ENCODE measurements around the gene CST4.
"Not testable (repeated sequence)": the region's sequence is repeated elsewhere in the genome, so short reads cannot be mapped to it uniquely, and the experiment has no call there.

Gene CST4

GRCh38 chr20:23688684-23689398 is at the start of gene CST4:
TSS of gene CST4 (minus strand) at chr20:23689038. CDS start at chr20:23688969, 69 bp downstream.
- not testable (repeated sequence) for DNase-seq

GRCh38 chr20:23735391-23735790 is 46.6 kb upstream of the CST4 start:
- not testable (repeated sequence) for DNase-seq

GRCh38 chr20:23734949-23735348 is 46.1 kb upstream of the CST4 start:
- DNase-seq, result not testable (repeated sequence)

GRCh38 chr20:23734440-23734839 is 45.6 kb upstream of the CST4 start:
- DNase-seq, result not testable (repeated sequence)

GRCh38 chr20:23727016-23727415 is 38.2 kb upstream of the CST4 start:
- no peak for DNase-seq

- no peak for DNase-seq
Measured at GRCh38 chr20:23725102-23725501, 36.3 kb upstream of the CST4 start.

- DNase-seq, result not testable (repeated sequence)
Measured at GRCh38 chr20:23723659-23724307, 34.9 kb upstream of the CST4 start.

- not testable (repeated sequence) for DNase-seq
Measured at GRCh38 chr20:23722851-23723250, 34.0 kb upstream of the CST4 start.

GRCh38 chr20:23721962-23722361 is 33.1 kb upstream of the CST4 start:
- DNase-seq, result no peak

GRCh38 chr20:23719351-23719750 is 30.5 kb upstream of the CST4 start:
- not testable (repeated sequence) for DNase-seq

GRCh38 chr20:23711778-23712177 is 22.9 kb upstream of the CST4 start:
- DNase-seq, result not testable (repeated sequence)

GRCh38 chr20:23710771-23711170 is 21.9 kb upstream of the CST4 start:
- DNase-seq, result no peak

GRCh38 chr20:23705895-23706294 is 17.1 kb upstream of the CST4 start:
- no peak for DNase-seq

- no peak for DNase-seq
Measured at GRCh38 chr20:23702021-23702420, 13.2 kb upstream of the CST4 start.

- DNase-seq, result no peak
Measured at GRCh38 chr20:23700931-23701330, 12.1 kb upstream of the CST4 start.

GRCh38 chr20:23697947-23698346 is 9.1 kb upstream of the CST4 start:
- DNase-seq, result no peak

GRCh38 chr20:23695068-23695395 is 6.2 kb upstream of the CST4 start:
- DNase-seq, result not testable (repeated sequence)

- not testable (repeated sequence) for DNase-seq
Measured at GRCh38 chr20:23694178-23695067, 5.6 kb upstream of the CST4 start.

- DNase-seq, result not testable (repeated sequence)
Measured at GRCh38 chr20:23692725-23693619, 4.1 kb upstream of the CST4 start.

- DNase-seq, result no peak
Measured at GRCh38 chr20:23691675-23692074, 2.8 kb upstream of the CST4 start.

GRCh38 chr20:23690581-23690980 is 1.7 kb upstream of the CST4 start:
- no peak for DNase-seq

- DNase-seq, result no peak
Measured at GRCh38 chr20:23689399-23689690, 507 bp upstream of the CST4 start.

- no peak for DNase-seq
Measured at GRCh38 chr20:23687986-23688385, 852 bp downstream of the CST4 start.

Data from GF-D8 (cell line).